Loucy (cell line): ENCODE data around the gene RGMA.

Experiments
- H2AFZ ChIP-seq: fragments of 200-600 bp; sonication (generic); 2 replicates; pipeline ENCODE4 v1.6.0; 2016; ENCODE audit warnings: antibody characterized with exemption, mild to moderate bottlenecking, low read length, moderate library complexity
- H3F3A ChIP-seq: fragments of 200-600 bp; 2 replicates; pipeline ENCODE4 v1.6.0; 2016; ENCODE audit warnings: antibody characterized with exemption, low read depth, mild to moderate bottlenecking
- H3K27me3 ChIP-seq: fragments of 200-600 bp; sonication (generic); 2 replicates; pipeline ENCODE4 v1.6.1; 2014; ENCODE audit warnings: low read length, mild to moderate bottlenecking; ENCODE audit not compliant: insufficient read depth, poor library complexity, severe bottlenecking
- H3K36me3 ChIP-seq: fragments of 200-600 bp; sonication (generic); 2 replicates; pipeline ENCODE4 v1.6.1; 2016; ENCODE audit warnings: low read length; ENCODE audit not compliant: insufficient read depth
- H3K4me1 ChIP-seq: fragments of 200-600 bp; sonication (generic); 2 replicates; pipeline ENCODE4 v1.5.1; 2014; ENCODE audit warnings: low read length, mild to moderate bottlenecking; ENCODE audit not compliant: insufficient read depth, poor library complexity, severe bottlenecking
- H3K4me2 ChIP-seq: fragments of 200-600 bp; sonication (generic); 2 replicates; pipeline ENCODE4 v1.6.0; 2014; ENCODE audit warnings: antibody characterized with exemption, low read length, low read depth, mild to moderate bottlenecking; ENCODE audit not compliant: poor library complexity, severe bottlenecking
- H3K4me3 ChIP-seq: fragments of 200-600 bp; sonication (generic); 2 replicates; pipeline ENCODE4 v1.5.1; 2014; ENCODE audit warnings: low read length, mild to moderate bottlenecking, mixed read lengths; ENCODE audit not compliant: poor library complexity, severe bottlenecking
- H3K79me2 ChIP-seq: fragments of 200-600 bp; sonication (generic); 2 replicates; pipeline ENCODE4 v1.6.1; 2014; ENCODE audit warnings: low read length; ENCODE audit not compliant: insufficient read depth
- H3K9ac ChIP-seq: fragments of 200-600 bp; sonication (generic); 2 replicates; pipeline ENCODE4 v1.6.0; 2014; ENCODE audit warnings: mild to moderate bottlenecking, low read depth, low read length, moderate library complexity; ENCODE audit not compliant: poor library complexity, severe bottlenecking
- H3K9me2 ChIP-seq: fragments of 200-600 bp; sonication (generic); replicated peaks from 2 replicates; pipeline ENCODE4 v1.6.1; 2016; ENCODE audit warnings: low read depth, low read length, mixed read lengths
- H3K9me3 ChIP-seq: fragments of 200-600 bp; sonication (generic); 2 replicates; pipeline ENCODE4 v1.6.1; 2014; ENCODE audit warnings: mild to moderate bottlenecking, antibody characterized with exemption, low read length, low read depth; ENCODE audit not compliant: insufficient read depth
- H4K20me1 ChIP-seq: fragments of 200-600 bp; sonication (generic); 2 replicates; pipeline ENCODE4 v1.6.0; 2014; ENCODE audit warnings: antibody characterized with exemption, low read length, mild to moderate bottlenecking; ENCODE audit not compliant: insufficient read depth, poor library complexity, severe bottlenecking
- EZH2phosphoT487 ChIP-seq: fragments of 200-600 bp; IDR thresholded peaks from 2 replicates; pipeline ENCODE4 v1.6.1; 2018; ENCODE audit warnings: antibody characterized with exemption, mild to moderate bottlenecking, moderate library complexity, borderline replicate concordance
- TF ChIP-seq, protein P1 (sequence below): fragments of 200-600 bp; sonication (generic); conservative IDR thresholded peaks from 2 replicates; pipeline ENCODE4 v1.5.1; 2014; ENCODE audit warnings: mild to moderate bottlenecking, antibody characterized with exemption, low read length

RGMA gene

DNA sequence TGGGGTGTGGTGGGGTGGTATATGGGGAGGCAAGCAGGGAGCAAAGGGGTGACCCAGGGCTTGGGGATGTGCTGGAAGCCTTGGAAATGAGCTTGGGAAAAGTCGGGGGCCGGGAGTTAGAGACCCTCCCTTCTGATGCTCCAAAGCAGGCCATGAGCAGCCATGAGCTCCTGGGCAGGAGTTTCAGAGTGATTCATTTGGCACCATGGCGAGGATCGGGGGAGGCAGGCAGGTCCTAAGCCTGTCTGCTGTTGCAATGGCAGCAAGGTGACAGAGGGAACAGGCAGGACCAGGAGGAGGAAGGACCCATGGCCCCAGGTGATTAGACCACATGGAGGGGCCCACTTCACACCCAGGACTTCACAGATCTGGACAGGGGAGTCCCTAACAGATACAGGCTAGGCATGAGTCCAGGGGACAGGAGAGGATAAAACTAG is 21.3 kb downstream of the RGMA start:
- Histone ChIP-seq H3F3A (no peaks in the 10 kb centered on the region), H3K4me3 (no peak overlapping the region), H3K9me3 (no peaks in the 10 kb centered on the region), H3K79me2 (no peaks in the 10 kb centered on the region), H2AFZ (no peak overlapping the region), H3K4me2 (no peak overlapping the region), H3K4me1 (peaks cover 34% of the 10 kb centered on the region), H4K20me1 (no peaks in the 10 kb centered on the region), H3K27me3 (peaks cover 21% of the 10 kb centered on the region), H3K36me3 (no peaks in the 10 kb centered on the region), H3K9me2 (no peaks in the 10 kb centered on the region), H3K9ac (no peak overlapping the region)
- no peak for TF ChIP-seq EZH2phosphoT487
- TF ChIP-seq, protein P1, sequence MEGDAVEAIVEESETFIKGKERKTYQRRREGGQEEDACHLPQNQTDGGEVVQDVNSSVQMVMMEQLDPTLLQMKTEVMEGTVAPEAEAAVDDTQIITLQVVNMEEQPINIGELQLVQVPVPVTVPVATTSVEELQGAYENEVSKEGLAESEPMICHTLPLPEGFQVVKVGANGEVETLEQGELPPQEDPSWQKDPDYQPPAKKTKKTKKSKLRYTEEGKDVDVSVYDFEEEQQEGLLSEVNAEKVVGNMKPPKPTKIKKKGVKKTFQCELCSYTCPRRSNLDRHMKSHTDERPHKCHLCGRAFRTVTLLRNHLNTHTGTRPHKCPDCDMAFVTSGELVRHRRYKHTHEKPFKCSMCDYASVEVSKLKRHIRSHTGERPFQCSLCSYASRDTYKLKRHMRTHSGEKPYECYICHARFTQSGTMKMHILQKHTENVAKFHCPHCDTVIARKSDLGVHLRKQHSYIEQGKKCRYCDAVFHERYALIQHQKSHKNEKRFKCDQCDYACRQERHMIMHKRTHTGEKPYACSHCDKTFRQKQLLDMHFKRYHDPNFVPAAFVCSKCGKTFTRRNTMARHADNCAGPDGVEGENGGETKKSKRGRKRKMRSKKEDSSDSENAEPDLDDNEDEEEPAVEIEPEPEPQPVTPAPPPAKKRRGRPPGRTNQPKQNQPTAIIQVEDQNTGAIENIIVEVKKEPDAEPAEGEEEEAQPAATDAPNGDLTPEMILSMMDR: no peak

DNA sequence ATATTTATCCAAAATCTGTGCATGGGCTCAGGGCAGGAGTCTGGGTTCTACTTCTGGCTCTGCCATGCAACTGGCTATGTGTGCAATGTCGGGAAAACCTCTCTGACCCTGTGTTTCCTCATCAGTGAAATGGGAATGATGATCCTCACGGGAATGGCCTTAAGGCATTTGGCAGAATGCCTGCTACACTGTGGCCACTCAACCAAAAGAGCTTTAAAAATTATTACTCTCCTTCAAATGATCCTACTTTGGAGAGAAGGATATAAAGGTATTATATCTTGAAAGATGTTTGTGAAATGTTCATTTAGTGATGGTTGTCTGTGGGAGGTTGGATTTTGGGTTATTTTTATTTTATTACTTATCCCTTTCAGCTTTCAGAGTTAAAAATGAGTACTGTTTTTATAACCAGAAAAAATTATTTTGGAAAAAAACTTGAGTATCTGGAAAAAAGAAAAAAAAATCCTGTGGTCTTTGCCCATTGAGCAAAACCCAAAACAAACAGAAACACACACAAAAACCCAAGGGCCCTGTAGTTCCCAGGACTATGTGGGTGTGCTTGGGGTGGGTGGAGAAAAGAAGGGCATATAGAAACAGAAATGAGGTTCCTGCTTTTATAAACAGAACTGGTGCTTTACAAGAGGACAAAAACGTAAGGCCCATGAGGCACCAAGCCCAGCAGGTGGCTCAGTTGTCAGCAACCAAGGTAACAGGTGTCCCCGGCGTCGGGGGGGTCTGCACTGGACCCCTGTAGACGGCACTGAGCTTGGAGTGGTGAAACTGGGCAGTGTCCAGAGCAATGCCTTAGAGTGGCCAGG is 22.0 kb downstream of the RGMA start:
- H3K27me3 ChIP-seq: peaks cover 15% of the 10 kb centered on the region
- no peak for TF ChIP-seq EZH2phosphoT487
- TF ChIP-seq, protein P1: no peak
- no peaks in the 10 kb centered on the region for H4K20me1 ChIP-seq
- no peak overlapping the region for H3K4me3 ChIP-seq
- no peaks in the 10 kb centered on the region for H3K9me3 ChIP-seq
- no peaks in the 10 kb centered on the region for H3K9me2 ChIP-seq
- H3F3A ChIP-seq: no peaks in the 10 kb centered on the region
- H3K4me2 ChIP-seq: no peak overlapping the region
- H3K9ac ChIP-seq: no peak overlapping the region
- H2AFZ ChIP-seq: no peak overlapping the region
- peaks cover 29% of the 10 kb centered on the region for H3K4me1 ChIP-seq
- no peaks in the 10 kb centered on the region for H3K79me2 ChIP-seq
- H3K36me3 ChIP-seq: no peaks in the 10 kb centered on the region

DNA sequence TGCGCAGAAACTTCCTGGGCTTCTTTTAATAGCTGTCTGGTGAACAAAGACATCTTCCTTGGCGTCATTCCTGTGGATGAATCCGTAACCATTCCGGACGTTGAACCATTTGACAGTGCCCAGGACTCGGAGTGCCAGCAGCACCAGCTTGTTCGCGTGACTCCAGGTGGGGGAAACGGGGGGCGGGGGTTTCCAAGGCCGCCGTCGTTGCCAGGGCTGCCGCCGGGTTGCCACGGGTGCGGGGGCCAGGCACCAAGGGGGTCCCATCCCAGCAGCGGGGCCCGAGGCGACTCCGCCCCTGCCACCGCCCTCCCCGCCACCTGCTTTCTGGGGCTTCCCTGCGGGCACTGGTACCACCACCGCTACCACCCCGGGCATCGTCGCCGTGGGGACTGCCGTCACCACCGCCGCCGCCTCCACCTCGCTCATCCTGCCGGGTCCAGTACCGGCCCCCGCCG is 22.8 kb downstream of the RGMA start:
- Histone ChIP-seq H3K79me2 (no peaks in the 10 kb centered on the region), H3K4me2 (no peak overlapping the region)

More for the DNA sequence above, 22.8 kb downstream of the RGMA start:
- TF ChIP-seq EZH2phosphoT487: no peak
- H4K20me1 ChIP-seq: no peaks in the 10 kb centered on the region
- H3K9ac ChIP-seq: no peak overlapping the region
- H3K9me2 ChIP-seq: no peaks in the 10 kb centered on the region
- peaks cover 30% of the 10 kb centered on the region for H3K4me1 ChIP-seq
- H3F3A ChIP-seq: no peaks in the 10 kb centered on the region
- H3K36me3 ChIP-seq: no peaks in the 10 kb centered on the region
- H3K9me3 ChIP-seq: no peaks in the 10 kb centered on the region
- H3K27me3 ChIP-seq: peaks cover 7% of the 10 kb centered on the region
- H3K4me3 ChIP-seq: no peak overlapping the region
- no peak overlapping the region for H2AFZ ChIP-seq
